K562 (cell line): Measurements from ENCODE around the gene TMEM79. TPM values are rescaled to one million over a fixed set of nuclear protein-coding genes. Genes with fewer than 3 reads are reported as not detected.

Source experiments
- ATAC-seq: fragments of 200-7000 bp; cut with Tn5 transposase; 3 replicates; pipeline ENCODE4 v1.9.1; 2020; ENCODE audit warnings: moderate library complexity
- BruUV-seq: library from RNA; stranded (reverse); fragments of 400-500 nt; replicated peaks from 2 replicates; lab custom pipeline; 2021; lab: Mats Ljungman, UMichigan
- CTCF ChIA-PET: fragments of 300-600 bp; formaldehyde crosslinking; extraction: SDS; loops from one replicate; lab custom pipeline; 2021; ENCODE audit warnings: low intra/inter-chr PET ratio; lab: Yijun Ruan, JAX
- POLR2A ChIA-PET: fragments of 300-600, 350-650 bp; sonication (Branson Sonifier 250); formaldehyde crosslinking; extraction: SDS; loops from one replicate; lab custom pipeline; 2021; ENCODE audit warnings: antibody characterized with exemption, inconsistent platforms; lab: Yijun Ruan, JAX
- DNase-seq, 4 experiments: peaks; one replicate each; pipeline versions ENCODE4 v3.0.0 to v3.0.0-alpha.2; 2011 to 2018; ENCODE audit warnings: low spot score in 3 of 4, mixed read lengths in 3 of 4; ENCODE audit errors: extremely low read depth in 1 of 4
- FAIRE-seq: peaks from 2 replicates; lab custom pipeline; 2011; peaks lifted over from hg19 to GRCh38; lab: Jason Lieb, UNC
- H2AFZ ChIP-seq: 2 replicates; pipeline ENCODE4 v1.6.0; 2011; ENCODE audit warnings: low read depth, low read length, control low read depth, inconsistent platforms
- H3K27ac ChIP-seq: fragments of 200-600 bp; 3 replicates; pipeline ENCODE4 v1.8.0; 2011; ENCODE audit warnings: low read depth, mild to moderate bottlenecking, control low read depth, inconsistent platforms, low read length, moderate library complexity, mixed read lengths; ENCODE audit errors: extremely low read depth
- H3K27me3 ChIP-seq, 2 experiments: fragments of 300-600 bp in 1 of 2; 2 replicates in 1 of 2; 3 replicates in 1 of 2; pipeline versions ENCODE4 v1.6.0 to v1.8.0; 2011; ENCODE audit warnings: inconsistent platforms in 2 of 2, low read length in 2 of 2, mild to moderate bottlenecking in 1 of 2, mixed read lengths in 1 of 2, moderate library complexity in 1 of 2; ENCODE audit not compliant: control insufficient read depth in 2 of 2, insufficient read depth in 2 of 2
- H3K36me3 ChIP-seq: fragments of 300-600 bp; 3 replicates; pipeline ENCODE4 v1.8.0; 2011; ENCODE audit warnings: mild to moderate bottlenecking, low read length, inconsistent platforms; ENCODE audit not compliant: control insufficient read depth, insufficient read depth
- H3K4me1 ChIP-seq, 2 experiments: fragments of 200-600 bp in 1 of 2; replicated peaks in 1 of 2; 2 replicates in 1 of 2; 3 replicates in 1 of 2; pipeline versions ENCODE4 v1.5.1 to v1.8.0; 2011; ENCODE audit warnings: inconsistent platforms in 2 of 2, low read length in 2 of 2, mild to moderate bottlenecking in 1 of 2, mixed read lengths in 1 of 2, moderate library complexity in 1 of 2; ENCODE audit not compliant: control insufficient read depth in 2 of 2, insufficient read depth in 2 of 2
- H3K4me2 ChIP-seq: 2 replicates; pipeline ENCODE4 v1.6.1; 2011; ENCODE audit warnings: low read length, control low read depth, inconsistent platforms, mixed read lengths; ENCODE audit not compliant: insufficient read depth
- H3K4me3 ChIP-seq: fragments of 200-600 bp; sonication (generic), shearing (Covaris generic); 2 replicates; pipeline ENCODE4 v1.5.1; 2016; ENCODE audit warnings: control low read depth, inconsistent platforms
- H3K79me2 ChIP-seq: fragments of 200-600 bp; 3 replicates; pipeline ENCODE4 v1.8.0; 2011; ENCODE audit warnings: low read length, inconsistent platforms; ENCODE audit not compliant: control insufficient read depth, insufficient read depth
- H3K9ac ChIP-seq, 2 experiments: 2 replicates each; pipeline versions ENCODE4 v1.6.0 to v1.6.1; 2011; ENCODE audit warnings: low read depth in 2 of 2, low read length in 2 of 2, control low read depth in 1 of 2, inconsistent platforms in 1 of 2, mild to moderate bottlenecking in 1 of 2, mixed read lengths in 1 of 2; ENCODE audit not compliant: insufficient read depth in 1 of 2
- H3K9me1 ChIP-seq: one replicate; pipeline ENCODE4 v1.6.0; 2011; ENCODE audit warnings: inconsistent platforms, mild to moderate bottlenecking, low read length, moderate library complexity; ENCODE audit not compliant: control insufficient read depth, insufficient read depth
- H3K9me3 ChIP-seq: replicated peaks from 2 replicates; pipeline ENCODE4 v1.5.1; 2011; ENCODE audit warnings: low read depth, low read length, inconsistent platforms; ENCODE audit not compliant: control insufficient read depth, insufficient read depth
- H4K20me1 ChIP-seq: replicated peaks from 2 replicates; pipeline ENCODE4 v1.6.1; 2011; ENCODE audit warnings: low read length, inconsistent platforms, mixed read lengths; ENCODE audit not compliant: control insufficient read depth, insufficient read depth
- BRD9 ChIP-seq: fragments of 450-650 bp; IDR thresholded peaks from 2 replicates; pipeline ENCODE4 v1.6.1; 2018; ENCODE audit warnings: low read depth; ENCODE audit not compliant: partially characterized antibody
- ELF2 ChIP-seq: fragments of 250-450 bp; sonication (Bioruptor Pico); IDR thresholded peaks from 2 replicates; pipeline ENCODE4 v1.5.0; 2021; ENCODE audit warnings: mild to moderate bottlenecking
- ETV5 ChIP-seq: sonication (generic); formaldehyde crosslinking; IDR thresholded peaks from 2 replicates; pipeline ENCODE4 v1.4.0; 2020; ENCODE audit warnings: low read depth, mild to moderate bottlenecking, missing genetic modification reagents
- GTF2F1 ChIP-seq: IDR thresholded peaks from 2 replicates; pipeline ENCODE4 v1.6.1; 2011; ENCODE audit warnings: low read depth, low read length, improper control_type of control experiment
- HDGF ChIP-seq: fragments of 450-650 bp; IDR thresholded peaks from 2 replicates; pipeline ENCODE4 v1.6.1; 2016
- TBP ChIP-seq: optimal IDR thresholded peaks from 2 replicates; pipeline ENCODE3; 2011; ENCODE audit warnings: low read depth, low read length, improper control_type of control experiment
- TRIM28 ChIP-seq: fragments of 450-650 bp; IDR thresholded peaks from 2 replicates; pipeline ENCODE4 v1.6.1; 2017
- ZNF124 ChIP-seq: sonication (generic); formaldehyde crosslinking; IDR thresholded peaks from 2 replicates; pipeline ENCODE4 v1.8.1; 2022; ENCODE audit warnings: missing genetic modification reagents
- ZNF146 ChIP-seq: IDR thresholded peaks from one replicate; pipeline ENCODE4 v1.6.1; 2018; ENCODE audit warnings: missing compliant biosample characterization; ENCODE audit not compliant: unreplicated experiment
- WGBS: fragments of 100-300 bp; shearing (Covaris generic); methylation state at CpG from one replicate; pipeline ENCODE4 v1.1.6; 2016; ENCODE audit warnings: low coverage, mixed read lengths; ENCODE audit not compliant: insufficient coverage; ENCODE audit errors: missing lambda C conversion rate; 5-methylcytosine and 5-hydroxymethylcytosine counted together
- in situ Hi-C: fragments of 300-500 bp; cut with MboI; formaldehyde crosslinking; loops from 4 replicates; pipeline ENCODE4 v1.15.0; 2018; ENCODE audit warnings: inconsistent platforms, mixed read lengths
- intact Hi-C: fragments of 100-400 bp; cut with micrococcal nuclease; formaldehyde crosslinking; loops from 2 replicates; pipeline ENCODE4 v1.14.2; 2022
- polyA plus RNA-seq, 8 experiments: library from polyadenylated mRNA; depleted of rRNA in 4 of 8; stranded (reverse) in 5 of 8; unstranded in 3 of 8; fragments of >200 nt; fragmentation: Nextera tagmentation in 2 of 8; fragmentation: Illumina TruSeq in 1 of 8; extraction: Ambion mirVana in 2 of 8; extraction: Trizol in 1 of 8; gene quantifications; 2 replicates each; pipeline versions ENCODE4 v1.2.1 to v1.2.3, GENCODE V29; 2011 to 2014; ENCODE audit warnings: inconsistent platforms in 1 of 8, missing spikeins in 1 of 8
- total RNA-seq, 7 experiments: library from RNA; depleted of rRNA in 6 of 7; stranded (reverse); fragments of >200 nt in 6 of 7; fragmentation: Illumina TruSeq in 2 of 7; extraction: Trizol in 2 of 7; gene quantifications; 2 replicates each; pipeline versions ENCODE4 v1.2.1 to v1.2.3, GENCODE V29; 2011 to 2021; ENCODE audit warnings: low replicate concordance in 1 of 7
- TF ChIP-seq, protein P1 (sequence below), 3 experiments: IDR thresholded peaks in 2 of 3; conservative IDR thresholded peaks in 1 of 3; 2 replicates each; pipeline ENCODE4 v1.5.1; 2011 to 2012; ENCODE audit warnings: low read length in 3 of 3, mild to moderate bottlenecking in 3 of 3, control low read depth in 2 of 3, improper control_type of control experiment in 1 of 3, inconsistent platforms in 1 of 3, low read depth in 1 of 3, mixed read lengths in 1 of 3, moderate library complexity in 1 of 3; ENCODE audit not compliant: insufficient read depth in 2 of 3
- TF ChIP-seq, protein P2 (sequence below): fragments of 250-450 bp; sonication (Bioruptor Pico); IDR thresholded peaks from 2 replicates; pipeline ENCODE4 v1.4.0; 2020; ENCODE audit warnings: mild to moderate bottlenecking, moderate library complexity
- TF ChIP-seq, protein P3 (sequence below): fragments of 450-650 bp; IDR thresholded peaks from 2 replicates; pipeline ENCODE4 v1.6.1; 2017; ENCODE audit warnings: antibody characterized with exemption, mild to moderate bottlenecking
- TF ChIP-seq, protein P4 (sequence below): fragments of 250-450 bp; sonication (Bioruptor Pico); IDR thresholded peaks from 2 replicates; pipeline ENCODE4 v1.8.0; 2021; ENCODE audit warnings: moderate library complexity, mild to moderate bottlenecking, inconsistent platforms

The TMEM79 gene
- total and polyA plus RNA-seq, 9 of the 15 experiments (the other 6 are each of a cell fraction or from before 2014, with no cell fraction given), result 0.69 to 6.8 (median 4.0) TPM

DNA sequence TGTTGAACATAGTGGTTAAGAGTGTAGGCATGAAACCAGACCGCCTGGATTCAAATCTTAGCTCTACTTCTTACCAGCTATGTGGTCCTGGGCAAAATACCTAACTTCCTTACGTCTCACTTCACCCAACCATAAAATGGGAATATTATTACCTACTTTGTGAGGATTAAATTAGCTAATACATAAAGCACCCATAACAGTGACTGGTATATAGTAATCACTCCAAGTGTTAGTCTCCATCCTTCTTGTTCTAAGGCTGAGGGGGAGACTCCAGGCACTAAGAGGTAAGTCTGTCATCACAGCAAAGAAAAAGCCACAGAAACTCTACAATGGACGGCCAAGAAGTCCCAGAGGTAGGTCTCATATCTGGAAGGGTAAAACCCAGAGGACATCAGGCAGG, 4.3 kb upstream of the TMEM79 start (continued):
- no peak for TF ChIP-seq TBP
- TF ChIP-seq, all 486 proteins: peak for 0

DNA sequence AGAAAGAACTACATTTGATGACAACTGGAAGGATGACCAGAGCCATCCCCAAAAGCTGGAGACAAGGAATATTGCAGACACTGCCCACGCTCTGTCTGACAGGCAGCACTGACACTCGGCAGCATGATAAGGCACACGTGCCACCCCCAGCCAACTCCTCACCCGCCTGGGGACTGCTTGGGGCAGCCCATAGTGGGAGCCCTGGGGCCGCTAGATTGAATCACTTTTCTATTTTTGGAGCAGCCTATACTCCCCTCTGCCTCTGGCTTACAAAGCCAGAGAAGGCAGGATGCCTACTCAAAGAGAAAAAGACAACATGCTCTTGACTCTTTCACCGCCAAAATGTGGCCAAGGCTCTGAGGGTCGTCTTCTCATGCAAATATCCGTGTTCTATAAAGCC, 2.8 kb upstream of the TMEM79 start:
- Histone ChIP-seq H3K9ac (peak overlapping the region; percentile 91 to 97), H3K9me1 (no peaks in the 10 kb centered on the region)
- TF ChIP-seq TRIM28 (no peak), ETV5 (CRISPR knock-in tag) (no peak), HDGF (no peak), BRD9 (no peak), GTF2F1 (no peak), ZNF124 (CRISPR knock-in tag) (no peak), ELF2 (no peak), ZNF146 (no peak)
- TF ChIP-seq, protein P1, sequence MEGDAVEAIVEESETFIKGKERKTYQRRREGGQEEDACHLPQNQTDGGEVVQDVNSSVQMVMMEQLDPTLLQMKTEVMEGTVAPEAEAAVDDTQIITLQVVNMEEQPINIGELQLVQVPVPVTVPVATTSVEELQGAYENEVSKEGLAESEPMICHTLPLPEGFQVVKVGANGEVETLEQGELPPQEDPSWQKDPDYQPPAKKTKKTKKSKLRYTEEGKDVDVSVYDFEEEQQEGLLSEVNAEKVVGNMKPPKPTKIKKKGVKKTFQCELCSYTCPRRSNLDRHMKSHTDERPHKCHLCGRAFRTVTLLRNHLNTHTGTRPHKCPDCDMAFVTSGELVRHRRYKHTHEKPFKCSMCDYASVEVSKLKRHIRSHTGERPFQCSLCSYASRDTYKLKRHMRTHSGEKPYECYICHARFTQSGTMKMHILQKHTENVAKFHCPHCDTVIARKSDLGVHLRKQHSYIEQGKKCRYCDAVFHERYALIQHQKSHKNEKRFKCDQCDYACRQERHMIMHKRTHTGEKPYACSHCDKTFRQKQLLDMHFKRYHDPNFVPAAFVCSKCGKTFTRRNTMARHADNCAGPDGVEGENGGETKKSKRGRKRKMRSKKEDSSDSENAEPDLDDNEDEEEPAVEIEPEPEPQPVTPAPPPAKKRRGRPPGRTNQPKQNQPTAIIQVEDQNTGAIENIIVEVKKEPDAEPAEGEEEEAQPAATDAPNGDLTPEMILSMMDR (IDR thresholded peaks at IDR 0.05 in 2 of 3, conservative IDR thresholded peaks at IDR 0.05 in 1 of 3; ENCODE audit: insufficient read depth in 2 of 3, low read depth in 1 of 3, low read length in 3 of 3), result peak; percentile 15 to 54 (median 42); a peak in 3 of 6 replicates
- TF ChIP-seq, protein P2, sequence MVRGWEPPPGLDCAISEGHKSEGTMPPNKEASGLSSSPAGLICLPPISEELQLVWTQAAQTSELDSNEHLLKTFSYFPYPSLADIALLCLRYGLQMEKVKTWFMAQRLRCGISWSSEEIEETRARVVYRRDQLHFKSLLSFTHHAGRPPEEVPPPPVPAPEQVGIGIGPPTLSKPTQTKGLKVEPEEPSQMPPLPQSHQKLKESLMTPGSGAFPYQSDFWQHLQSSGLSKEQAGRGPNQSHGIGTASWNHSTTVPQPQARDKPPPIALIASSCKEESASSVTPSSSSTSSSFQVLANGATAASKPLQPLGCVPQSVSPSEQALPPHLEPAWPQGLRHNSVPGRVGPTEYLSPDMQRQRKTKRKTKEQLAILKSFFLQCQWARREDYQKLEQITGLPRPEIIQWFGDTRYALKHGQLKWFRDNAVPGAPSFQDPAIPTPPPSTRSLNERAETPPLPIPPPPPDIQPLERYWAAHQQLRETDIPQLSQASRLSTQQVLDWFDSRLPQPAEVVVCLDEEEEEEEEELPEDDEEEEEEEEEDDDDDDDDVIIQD (CRISPR knock-in tag), result no peak
- TF ChIP-seq, protein P3, sequence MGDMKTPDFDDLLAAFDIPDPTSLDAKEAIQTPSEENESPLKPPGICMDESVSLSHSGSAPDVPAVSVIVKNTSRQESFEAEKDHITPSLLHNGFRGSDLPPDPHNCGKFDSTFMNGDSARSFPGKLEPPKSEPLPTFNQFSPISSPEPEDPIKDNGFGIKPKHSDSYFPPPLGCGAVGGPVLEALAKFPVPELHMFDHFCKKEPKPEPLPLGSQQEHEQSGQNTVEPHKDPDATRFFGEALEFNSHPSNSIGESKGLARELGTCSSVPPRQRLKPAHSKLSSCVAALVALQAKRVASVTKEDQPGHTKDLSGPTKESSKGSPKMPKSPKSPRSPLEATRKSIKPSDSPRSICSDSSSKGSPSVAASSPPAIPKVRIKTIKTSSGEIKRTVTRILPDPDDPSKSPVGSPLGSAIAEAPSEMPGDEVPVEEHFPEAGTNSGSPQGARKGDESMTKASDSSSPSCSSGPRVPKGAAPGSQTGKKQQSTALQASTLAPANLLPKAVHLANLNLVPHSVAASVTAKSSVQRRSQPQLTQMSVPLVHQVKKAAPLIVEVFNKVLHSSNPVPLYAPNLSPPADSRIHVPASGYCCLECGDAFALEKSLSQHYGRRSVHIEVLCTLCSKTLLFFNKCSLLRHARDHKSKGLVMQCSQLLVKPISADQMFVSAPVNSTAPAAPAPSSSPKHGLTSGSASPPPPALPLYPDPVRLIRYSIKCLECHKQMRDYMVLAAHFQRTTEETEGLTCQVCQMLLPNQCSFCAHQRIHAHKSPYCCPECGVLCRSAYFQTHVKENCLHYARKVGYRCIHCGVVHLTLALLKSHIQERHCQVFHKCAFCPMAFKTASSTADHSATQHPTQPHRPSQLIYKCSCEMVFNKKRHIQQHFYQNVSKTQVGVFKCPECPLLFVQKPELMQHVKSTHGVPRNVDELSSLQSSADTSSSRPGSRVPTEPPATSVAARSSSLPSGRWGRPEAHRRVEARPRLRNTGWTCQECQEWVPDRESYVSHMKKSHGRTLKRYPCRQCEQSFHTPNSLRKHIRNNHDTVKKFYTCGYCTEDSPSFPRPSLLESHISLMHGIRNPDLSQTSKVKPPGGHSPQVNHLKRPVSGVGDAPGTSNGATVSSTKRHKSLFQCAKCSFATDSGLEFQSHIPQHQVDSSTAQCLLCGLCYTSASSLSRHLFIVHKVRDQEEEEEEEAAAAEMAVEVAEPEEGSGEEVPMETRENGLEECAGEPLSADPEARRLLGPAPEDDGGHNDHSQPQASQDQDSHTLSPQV, result no peak
- TF ChIP-seq, protein P4, sequence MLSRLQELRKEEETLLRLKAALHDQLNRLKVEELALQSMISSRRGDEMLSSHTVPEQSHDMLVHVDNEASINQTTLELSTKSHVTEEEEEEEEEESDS (CRISPR knock-in tag), result no peak

More for the DNA sequence above, 2.8 kb upstream of the TMEM79 start:
- Histone ChIP-seq H2AFZ (no peak overlapping the region), H3K9me3 (no peaks in the 10 kb centered on the region), H4K20me1 (peaks cover 11% of the 10 kb centered on the region; the same call in 1 of the 2 replicates), H3K79me2 (peaks cover 52% of the 10 kb centered on the region), H3K27ac (peak overlapping the region; percentile 93), H3K4me3 (peak overlapping the region; percentile 97), H3K4me1 (peaks cover 6 to 10% of the 10 kb centered on the region in 2 experiments; a peak in 4 of 5 replicates), H3K27me3 (no peaks in the 10 kb centered on the region), H3K4me2 (peak overlapping the region; percentile 100), H3K36me3 (peaks cover 57% of the 10 kb centered on the region)
- ChIA-PET CTCF (no interaction called here), POLR2A (interaction anchor here (0.6 to 6.3 kb wide), 10 partner anchors 11 to 157 kb away, joined by 3 to 63 read pairs (median 4); partner anchors contain the start of gene GLMP)
- peak; percentile 62 to 85 (median 70) for DNase-seq
- WGBS, result 2% methylated on average over 8 of the region's 8 CpGs
- ATAC-seq, result peak; percentile 73
- intact Hi-C loops, result no loop called here
- no TSS peak for BruUV-seq
- FAIRE-seq, result no peak
- in situ Hi-C loops, result no loop called here
